ENCODE measurements around the gene GNAI1. TPM values are rescaled to one million over a fixed set of nuclear protein-coding genes. Genes with fewer than 3 reads are reported as not detected.

Gene GNAI1
- total RNA-seq, 1 donor from 2014 or later: 50.6 TPM

- H3K27me3 ChIP-seq: no peaks in the 10 kb centered on the region
- no peak overlapping the region for H3K27ac ChIP-seq
- intact Hi-C loops (cut with DNase I): no loop called here
- H3K9me3 ChIP-seq: no peaks in the 10 kb centered on the region
- TF ChIP-seq POLR2AphosphoS5 (IDR thresholded peaks at IDR 0.05; ENCODE audit: insufficient read depth in 1 of 2, low read depth in 1 of 2) (no peak), POLR2A (IDR thresholded peaks at IDR 0.05) (no peak), CTCF (IDR thresholded peaks at IDR 0.05) (no peak)
- peaks cover 15% of the 10 kb centered on the region for H3K4me1 ChIP-seq
- H3K36me3 ChIP-seq: no peaks in the 10 kb centered on the region
- no peak for DNase-seq (ENCODE audit: extremely low spot score in 2 of 2)
- no peak overlapping the region for H3K4me3 ChIP-seq
Measured at GRCh38 chr7:80175744-80176143, 41.1 kb downstream of the GNAI1 start.

GRCh38 chr7:80181411-80181810, 46.8 kb downstream of the GNAI1 start:
- H3K4me1 ChIP-seq: peaks cover 28% of the 10 kb centered on the region

GRCh38 chr7:80182630-80183276, 48.1 kb downstream of the GNAI1 start:
- DNase-seq (ENCODE audit: extremely low spot score in 2 of 2): no peak
- Histone ChIP-seq H3K27ac (no peak overlapping the region), H3K4me1 (peaks cover 39% of the 10 kb centered on the region), H3K4me3 (no peak overlapping the region), H3K36me3 (no peaks in the 10 kb centered on the region), H3K9me3 (no peaks in the 10 kb centered on the region), H3K27me3 (no peaks in the 10 kb centered on the region)
- no peak for TF ChIP-seq POLR2A (IDR thresholded peaks at IDR 0.05)
- no peak for TF ChIP-seq CTCF (IDR thresholded peaks at IDR 0.05)
- no peak for TF ChIP-seq POLR2AphosphoS5 (IDR thresholded peaks at IDR 0.05; ENCODE audit: insufficient read depth in 1 of 2, low read depth in 1 of 2)
- intact Hi-C loops (cut with DNase I): no loop called here

More at GRCh38 chr7:80181411-80181810, 46.8 kb downstream of the GNAI1 start:
- Histone ChIP-seq H3K4me3 (no peak overlapping the region), H3K27ac (no peak overlapping the region), H3K9me3 (no peaks in the 10 kb centered on the region), H3K36me3 (no peaks in the 10 kb centered on the region), H3K27me3 (no peaks in the 10 kb centered on the region)
- intact Hi-C loops (cut with DNase I): no loop called here
- TF ChIP-seq POLR2A (IDR thresholded peaks at IDR 0.05) (no peak), CTCF (IDR thresholded peaks at IDR 0.05) (no peak), POLR2AphosphoS5 (IDR thresholded peaks at IDR 0.05; ENCODE audit: insufficient read depth in 1 of 2, low read depth in 1 of 2) (no peak)
- no peak for DNase-seq (ENCODE audit: extremely low spot score in 2 of 2)

GRCh38 chr7:80183351-80183750, 48.7 kb downstream of the GNAI1 start:
- Histone ChIP-seq H3K4me3 (no peak overlapping the region), H3K36me3 (no peaks in the 10 kb centered on the region), H3K4me1 (peaks cover 39% of the 10 kb centered on the region), H3K9me3 (no peaks in the 10 kb centered on the region), H3K27me3 (no peaks in the 10 kb centered on the region), H3K27ac (no peak overlapping the region)
- TF ChIP-seq CTCF (IDR thresholded peaks at IDR 0.05): no peak
- no peak for TF ChIP-seq POLR2AphosphoS5 (IDR thresholded peaks at IDR 0.05; ENCODE audit: insufficient read depth in 1 of 2, low read depth in 1 of 2)
- TF ChIP-seq POLR2A (IDR thresholded peaks at IDR 0.05): no peak
- intact Hi-C loops (cut with DNase I): no loop called here
- no peak for DNase-seq (ENCODE audit: extremely low spot score in 2 of 2)

GRCh38 chr7:80183900-80184685, 49.5 kb downstream of the GNAI1 start:
- Histone ChIP-seq H3K9me3 (no peaks in the 10 kb centered on the region), H3K4me3 (no peak overlapping the region), H3K27ac (no peak overlapping the region), H3K4me1 (peaks cover 45% of the 10 kb centered on the region), H3K36me3 (no peaks in the 10 kb centered on the region), H3K27me3 (no peaks in the 10 kb centered on the region)
- intact Hi-C loops (cut with DNase I): no loop called here
- TF ChIP-seq POLR2A (IDR thresholded peaks at IDR 0.05): no peak
- no peak for TF ChIP-seq POLR2AphosphoS5 (IDR thresholded peaks at IDR 0.05; ENCODE audit: insufficient read depth in 1 of 2, low read depth in 1 of 2)
- no peak for TF ChIP-seq CTCF (IDR thresholded peaks at IDR 0.05)
- DNase-seq (ENCODE audit: extremely low spot score in 2 of 2): no peak

Data from vagina (tissue), 2 donors.